LoVo (cell line): ENCODE measurements around the gene HOXC4.

ENCODE experiments used
- DNase-seq: peaks from one replicate; pipeline ENCODE4 v3.0.0-alpha.2; 2016; ENCODE audit warnings: low spot score

Gene HOXC4

GRCh38 chr12:54016051-54016450, 37.6 kb upstream of the HOXC4 start:
- no peak for DNase-seq

- peak; percentile 88 for DNase-seq
Observed at GRCh38 chr12:54016478-54016964, 37.1 kb upstream of the HOXC4 start.

- DNase-seq, result peak; percentile 25
Observed at GRCh38 chr12:54017027-54017788, 36.4 kb upstream of the HOXC4 start.

GRCh38 chr12:54017878-54018467, 35.7 kb upstream of the HOXC4 start:
- peak; percentile 83 for DNase-seq

GRCh38 chr12:54018468-54018984, 35.1 kb upstream of the HOXC4 start:
- no peak for DNase-seq

- no peak for DNase-seq
Observed at GRCh38 chr12:54019091-54019811, 34.4 kb upstream of the HOXC4 start.

- DNase-seq, result no peak
Observed at GRCh38 chr12:54019924-54020590, 33.6 kb upstream of the HOXC4 start.

- no peak for DNase-seq
Observed at GRCh38 chr12:54020591-54021405, 32.8 kb upstream of the HOXC4 start.

DNA sequence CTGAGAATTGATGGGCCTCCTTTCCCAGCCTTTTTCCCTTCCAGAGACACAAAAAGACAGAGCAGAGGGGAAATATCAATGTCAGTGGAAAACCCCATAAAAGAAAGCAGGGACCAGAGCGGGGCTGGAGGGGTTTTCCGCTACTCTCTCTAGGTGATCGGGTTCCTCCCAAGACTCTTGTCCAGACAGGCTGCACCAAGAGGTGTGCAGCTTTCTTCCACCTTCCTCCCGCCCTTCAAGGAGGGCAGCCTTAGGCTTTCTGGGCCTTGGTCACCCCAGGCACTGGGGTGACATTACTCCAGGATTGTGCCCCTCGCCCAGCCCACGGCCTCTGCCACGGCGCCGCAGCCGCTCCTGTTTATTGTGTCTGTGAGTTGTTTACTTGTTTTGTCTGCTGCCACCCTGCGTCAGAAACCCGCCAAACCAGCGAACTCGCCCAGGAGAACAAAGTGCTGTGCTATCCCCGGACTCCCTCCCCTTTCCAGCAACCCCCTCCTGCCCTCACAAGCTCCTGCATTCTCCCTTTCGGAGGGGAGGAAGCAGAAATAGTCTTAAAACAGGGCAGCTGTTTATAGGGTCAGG, 32.1 kb upstream of the HOXC4 start:
- DNase-seq, result no peak

GRCh38 chr12:54022960-54023884, 30.4 kb upstream of the HOXC4 start:
- DNase-seq, result no peak

- DNase-seq, result no peak
Observed at GRCh38 chr12:54024127-54024526, 29.5 kb upstream of the HOXC4 start.

GRCh38 chr12:54024581-54025305, 28.9 kb upstream of the HOXC4 start:
- DNase-seq, result no peak

GRCh38 chr12:54025499-54026405, 27.9 kb upstream of the HOXC4 start:
- DNase-seq, result no peak

- no peak for DNase-seq
Observed at GRCh38 chr12:54026640-54027441, 26.8 kb upstream of the HOXC4 start.

- no peak for DNase-seq
Observed at GRCh38 chr12:54027442-54027786, 26.2 kb upstream of the HOXC4 start.

DNA sequence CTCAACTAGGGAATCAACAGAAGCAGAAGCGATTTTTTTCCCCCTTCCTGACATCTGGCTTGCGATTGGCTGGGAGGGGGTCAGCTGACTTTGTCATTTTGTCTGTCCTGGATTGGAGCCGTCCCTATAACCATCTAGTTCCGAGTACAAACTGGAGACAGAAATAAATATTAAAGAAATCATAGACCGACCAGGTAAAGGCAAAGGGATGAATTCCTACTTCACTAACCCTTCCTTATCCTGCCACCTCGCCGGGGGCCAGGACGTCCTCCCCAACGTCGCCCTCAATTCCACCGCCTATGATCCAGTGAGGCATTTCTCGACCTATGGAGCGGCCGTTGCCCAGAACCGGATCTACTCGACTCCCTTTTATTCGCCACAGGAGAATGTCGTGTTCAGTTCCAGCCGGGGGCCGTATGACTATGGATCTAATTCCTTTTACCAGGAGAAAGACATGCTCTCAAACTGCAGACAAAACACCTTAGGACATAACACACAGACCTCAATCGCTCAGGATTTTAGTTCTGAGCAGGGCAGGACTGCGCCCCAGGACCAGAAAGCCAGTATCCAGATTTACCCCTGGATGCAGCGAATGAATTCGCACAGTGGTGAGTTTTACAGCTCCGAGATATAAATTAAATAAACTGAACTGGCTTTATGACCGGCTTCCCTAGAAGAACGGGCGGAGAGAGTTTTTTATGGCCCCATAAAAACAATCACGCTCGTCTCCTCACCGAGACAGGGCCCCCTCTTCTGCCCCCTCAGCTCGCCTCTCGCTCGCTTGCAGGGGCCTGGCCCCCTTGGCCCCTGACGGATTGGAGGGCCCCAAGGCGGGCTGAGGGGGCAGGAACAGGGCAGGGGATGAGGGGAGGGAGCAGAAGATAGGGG, 25.1 kb upstream of the HOXC4 start, which contains the start of gene HOXC6:
Gene HOXC6, plus strand, starts transcription at position 127 of the 888 bp plus-strand sequence. Its CDS starts 82 bp downstream, at position 209.
- peak; percentile 32 for DNase-seq
